CD14-positive monocyte (primary cell): ENCODE data around the gene HSPA4. TPM values are rescaled to one million over a fixed set of nuclear protein-coding genes. Genes with fewer than 3 reads are reported as not detected.

Source experiments
- DNase-seq, 3 donors: peaks; one replicate each; pipeline ENCODE4 v3.0.0-alpha.2; 2011 to 2022
- H2AFZ ChIP-seq: 2 replicates; pipeline ENCODE4 v1.6.0; 2012; ENCODE audit warnings: mild to moderate bottlenecking, low read depth, low read length, inconsistent platforms; ENCODE audit not compliant: insufficient read depth, poor library complexity, severe bottlenecking
- H3K27ac ChIP-seq, 2 donors: 1 replicate in 1 of 2; 2 replicates in 1 of 2; pipeline ENCODE4 v1.5.1; 2012 to 2013; ENCODE audit warnings: low read length in 2 of 2, control low read depth in 1 of 2, inconsistent platforms in 1 of 2, low read depth in 1 of 2, mild to moderate bottlenecking in 1 of 2
- H3K27me3 ChIP-seq, 2 donors: one replicate each; pipeline versions ENCODE4 v1.6.0 to v1.6.1; 2011 to 2013; ENCODE audit warnings: low read length in 2 of 2; ENCODE audit not compliant: control insufficient read depth in 2 of 2, insufficient read depth in 2 of 2
- H3K36me3 ChIP-seq, 2 donors: replicated peaks in 1 of 2; 1 replicate in 1 of 2; 2 replicates in 1 of 2; pipeline versions ENCODE4 v1.5.1 to v1.6.1; 2012 to 2013; ENCODE audit warnings: low read length in 2 of 2, control low read depth in 1 of 2, inconsistent platforms in 1 of 2, mild to moderate bottlenecking in 1 of 2; ENCODE audit not compliant: insufficient read depth in 2 of 2, control insufficient read depth in 1 of 2
- H3K4me1 ChIP-seq, 2 donors: 1 replicate in 1 of 2; 2 replicates in 1 of 2; pipeline versions ENCODE4 v1.5.1 to v1.6.1; 2012 to 2013; ENCODE audit warnings: low read length in 2 of 2, control low read depth in 1 of 2, inconsistent platforms in 1 of 2, mild to moderate bottlenecking in 1 of 2, moderate library complexity in 1 of 2; ENCODE audit not compliant: insufficient read depth in 2 of 2, control insufficient read depth in 1 of 2
- H3K4me2 ChIP-seq: replicated peaks from 2 replicates; pipeline ENCODE3; 2012; ENCODE audit warnings: low read length, moderate library complexity, mild to moderate bottlenecking; ENCODE audit not compliant: poor library complexity, severe bottlenecking; ENCODE audit errors: extremely low read depth
- H3K4me3 ChIP-seq, 3 experiments: fragments of 200-600 bp in 1 of 3; sonication (generic) in 1 of 3; replicated peaks in 1 of 3; 1 replicate in 2 of 3; 2 replicates in 1 of 3; pipeline ENCODE4 v1.5.1; 2011 to 2013; ENCODE audit warnings: low read length in 3 of 3, mild to moderate bottlenecking in 3 of 3, control low read depth in 2 of 3, low read depth in 2 of 3, inconsistent platforms in 1 of 3, moderate library complexity in 1 of 3
- H3K79me2 ChIP-seq: 2 replicates; pipeline ENCODE4 v1.6.0; 2012; ENCODE audit warnings: mild to moderate bottlenecking, control low read depth, inconsistent platforms, low read length, moderate library complexity; ENCODE audit not compliant: insufficient read depth
- H3K9ac ChIP-seq: 2 replicates; pipeline ENCODE4 v1.6.0; 2017; ENCODE audit warnings: low read length, mild to moderate bottlenecking; ENCODE audit not compliant: insufficient read depth, poor library complexity, severe bottlenecking
- H3K9me3 ChIP-seq, 2 donors: replicated peaks in 1 of 2; 1 replicate in 1 of 2; 2 replicates in 1 of 2; pipeline versions ENCODE4 v1.5.1 to v1.6.1; 2012 to 2013; ENCODE audit warnings: low read length in 2 of 2, control low read depth in 1 of 2; ENCODE audit not compliant: control insufficient read depth in 1 of 2, insufficient read depth in 1 of 2
- H4K20me1 ChIP-seq: 2 replicates; pipeline ENCODE4 v1.6.0; 2012; ENCODE audit warnings: mild to moderate bottlenecking, low read length, control low read depth, moderate library complexity; ENCODE audit not compliant: insufficient read depth
- H3K27ac Mint-ChIP-seq, 7 donors: one replicate each; pipeline ENCODE4 v1.8.0; 2020; ENCODE audit warnings: mild to moderate bottlenecking in 7 of 7, mixed read lengths in 7 of 7, moderate library complexity in 6 of 7, inconsistent platforms in 2 of 7
- H3K27me3 Mint-ChIP-seq, 3 donors: one replicate each; pipeline ENCODE4 v1.8.0; 2021 to 2022; ENCODE audit warnings: low read depth in 3 of 3, mild to moderate bottlenecking in 3 of 3, mixed read lengths in 3 of 3, moderate library complexity in 3 of 3, inconsistent platforms in 1 of 3
- H3K36me3 Mint-ChIP-seq, 2 donors: one replicate each; pipeline ENCODE4 v1.8.0; 2020; ENCODE audit warnings: mixed read lengths in 2 of 2, inconsistent platforms in 1 of 2, mild to moderate bottlenecking in 1 of 2
- H3K4me1 Mint-ChIP-seq: one replicate; pipeline ENCODE4 v1.8.0; 2020; ENCODE audit warnings: mild to moderate bottlenecking, mixed read lengths
- H3K4me3 Mint-ChIP-seq, 2 donors: one replicate each; pipeline ENCODE4 v1.8.0; 2020; ENCODE audit warnings: mild to moderate bottlenecking in 2 of 2, mixed read lengths in 2 of 2, moderate library complexity in 1 of 2
- H3K9me3 Mint-ChIP-seq, 7 donors: one replicate each; pipeline ENCODE4 v1.8.0; 2020 to 2022; ENCODE audit warnings: mixed read lengths in 7 of 7, mild to moderate bottlenecking in 6 of 7, moderate library complexity in 6 of 7, inconsistent platforms in 2 of 7
- CTCF ChIP-seq: fragments of 200-600 bp; IDR thresholded peaks from one replicate; pipeline ENCODE4 v1.8.0; 2022; ENCODE audit warnings: antibody characterized with exemption, mild to moderate bottlenecking
- WGBS: methylation state at CpG from one replicate; pipeline ENCODE4 v1.1.5; 2013; ENCODE audit warnings: missing lambda C conversion rate; ENCODE audit not compliant: insufficient coverage; 5-methylcytosine and 5-hydroxymethylcytosine counted together
- intact Hi-C, 2 donors: fragments of 100-400 bp; cut with micrococcal nuclease; formaldehyde crosslinking; loops; one replicate each; pipeline versions ENCODE4 v1.15.0 to v1.15.1; 2023
- polyA plus RNA-seq, 3 donors: library from polyadenylated mRNA; depleted of rRNA in 1 of 3; unstranded in 2 of 3; stranded (reverse) in 1 of 3; fragments of 300-500 nt in 2 of 3; fragments of >200 nt in 1 of 3; fragmentation: Illumina TruSeq in 2 of 3; gene quantifications; 1 replicate in 2 of 3; 2 replicates in 1 of 3; pipeline ENCODE4 v1.2.3, GENCODE V29; 2012 to 2021

Gene HSPA4
- polyA plus RNA-seq, 3 donors = 15.7 to 52.0 (median 27.7) TPM

- no peak for DNase-seq
- Histone ChIP-seq H3K27me3 (no peaks in the 10 kb centered on the region), H3K4me3 (no peak overlapping the region), H4K20me1 (no peaks in the 10 kb centered on the region), H3K9ac (no peak overlapping the region), H3K4me1 (no peaks in the 10 kb centered on the region), H3K36me3 (no peaks in the 10 kb centered on the region), H2AFZ (no peak overlapping the region), H3K27ac (no peak overlapping the region), H3K9me3 (no peaks in the 10 kb centered on the region), H3K4me2 (no peak overlapping the region), H3K79me2 (no peaks in the 10 kb centered on the region)
- H3K4me3 Mint-ChIP-seq = no peak overlapping the region
- intact Hi-C loops = no loop called here
- peaks cover 0 to 4% (median 0%) of the 10 kb centered on the region in 3 donors for H3K27me3 Mint-ChIP-seq
- no peak for TF ChIP-seq CTCF
- 97% methylated on average over 3 of the region's 6 CpGs for WGBS
- H3K27ac Mint-ChIP-seq = no peak overlapping the region
- peaks cover 17% of the 10 kb centered on the region for H3K4me1 Mint-ChIP-seq
- no peaks in the 10 kb centered on the region for H3K36me3 Mint-ChIP-seq
- H3K9me3 Mint-ChIP-seq = no peaks in the 10 kb centered on the region
Measured at GRCh38 chr5:133150909-133151544, 99.2 kb downstream of the HSPA4 start.

- no peak for DNase-seq
- no peak overlapping the region for H3K4me3 ChIP-seq
- no peaks in the 10 kb centered on the region for H3K9me3 ChIP-seq
- H3K4me3 Mint-ChIP-seq = no peak overlapping the region
- peaks cover 0 to 2% (median 0%) of the 10 kb centered on the region in 7 donors for H3K9me3 Mint-ChIP-seq
- H4K20me1 ChIP-seq = no peaks in the 10 kb centered on the region
- intact Hi-C loops = no loop called here
- no peaks in the 10 kb centered on the region for H3K4me1 Mint-ChIP-seq
- no peaks in the 10 kb centered on the region for H3K27me3 ChIP-seq
- H3K36me3 ChIP-seq = no peaks in the 10 kb centered on the region
- H3K4me2 ChIP-seq = no peak overlapping the region
- no peak overlapping the region for H3K27ac Mint-ChIP-seq
- H3K36me3 Mint-ChIP-seq = no peaks in the 10 kb centered on the region
- H3K4me1 ChIP-seq = no peaks in the 10 kb centered on the region
- H3K27ac ChIP-seq = no peak overlapping the region
- no peak overlapping the region for H3K9ac ChIP-seq
- H3K79me2 ChIP-seq = no peaks in the 10 kb centered on the region
- no peak for TF ChIP-seq CTCF
- H3K27me3 Mint-ChIP-seq = peaks cover 0 to 2% (median 2%) of the 10 kb centered on the region in 3 donors
- WGBS = 94% methylated on average over 2 of the region's 12 CpGs
- no peak overlapping the region for H2AFZ ChIP-seq
Measured at GRCh38 chr5:133154274-133155075, 102.7 kb downstream of the HSPA4 start.
